NCI-H748 treated with DMSO at 0.1 percent for 48 hours (cell line): ENCODE results near the gene RHBDF1.
A peak's percentile ranks its signal among the peaks of the same experiment; 100 is the strongest.

Source experiments
- DNase-seq: peaks from one replicate; lab custom pipeline; 2025; lab: John Stamatoyannopoulos, UW

Gene RHBDF1

GRCh38 chr16:74747-75334 lies 2.4 kb upstream of the RHBDF1 start:
- DNase-seq, result no peak

GRCh38 chr16:74051-74746 lies 1.8 kb upstream of the RHBDF1 start:
- no peak for DNase-seq

DNA sequence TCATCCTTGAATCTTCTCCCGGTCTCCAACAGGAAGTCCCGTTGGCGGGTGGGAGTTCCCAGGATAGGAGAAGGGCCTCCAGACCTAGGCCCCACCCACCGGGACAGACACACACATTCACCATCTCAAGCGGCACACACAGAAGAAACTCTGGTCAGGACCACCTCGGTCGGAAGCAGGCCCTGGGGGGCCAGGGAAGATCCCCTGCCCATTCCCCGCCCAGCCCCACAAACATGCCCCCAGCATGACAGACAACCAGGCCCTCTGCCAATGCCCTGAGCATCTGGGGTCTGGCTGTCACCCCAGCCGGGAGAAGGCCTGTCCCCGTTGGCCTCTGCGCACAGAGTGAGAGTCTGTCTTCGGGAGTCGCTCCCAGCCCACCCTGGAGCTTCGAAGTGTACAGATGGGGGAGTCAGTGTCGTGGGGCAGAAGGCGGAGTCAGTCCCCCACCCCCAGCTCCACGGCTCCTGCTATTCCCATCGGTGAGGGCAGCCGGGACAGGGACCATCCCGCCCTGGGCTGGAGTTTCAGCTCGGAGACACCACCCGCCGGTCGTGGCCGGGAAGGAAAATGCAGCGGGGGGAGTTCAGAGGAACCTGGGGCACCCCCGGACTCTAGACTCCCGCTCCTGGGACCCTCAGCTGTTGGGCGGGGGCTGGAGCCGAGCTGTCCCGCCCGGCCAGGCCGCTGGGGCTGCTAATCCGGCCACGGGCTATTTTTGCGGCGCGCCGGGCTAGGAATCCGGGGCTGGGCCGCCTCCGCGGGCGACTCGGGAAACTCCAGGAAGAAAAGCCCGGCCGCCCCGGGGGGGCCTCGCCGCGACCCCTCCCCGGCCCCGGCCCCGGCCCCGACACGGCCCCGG lies 660 bp downstream of the RHBDF1 start:
- DNase-seq, result no peak

DNA sequence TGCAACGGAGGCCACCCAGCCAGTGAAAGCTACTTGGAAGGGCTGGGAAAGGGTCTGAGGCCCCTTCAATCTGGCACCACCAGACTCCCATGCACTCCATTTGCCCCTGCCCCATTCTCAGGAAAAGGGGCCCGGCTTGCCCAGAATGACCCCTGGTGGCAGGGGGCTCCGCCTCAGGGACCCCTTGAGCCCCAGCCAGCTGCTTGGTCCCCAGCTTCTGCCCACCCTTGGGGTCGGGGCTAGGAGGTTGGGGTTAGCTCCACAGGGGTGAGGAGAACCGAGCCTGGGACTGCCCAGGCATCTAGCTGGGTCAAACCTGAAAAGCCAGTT lies 1.3 kb downstream of the RHBDF1 start:
- DNase-seq, result no peak

GRCh38 chr16:69181-69580 lies 3.2 kb downstream of the RHBDF1 start:
- DNase-seq, result no peak

- no peak for DNase-seq
Observed at GRCh38 chr16:67884-68789, 4.3 kb downstream of the RHBDF1 start.

- no peak for DNase-seq
Observed at GRCh38 chr16:67183-67791, 5.1 kb downstream of the RHBDF1 start.

DNA sequence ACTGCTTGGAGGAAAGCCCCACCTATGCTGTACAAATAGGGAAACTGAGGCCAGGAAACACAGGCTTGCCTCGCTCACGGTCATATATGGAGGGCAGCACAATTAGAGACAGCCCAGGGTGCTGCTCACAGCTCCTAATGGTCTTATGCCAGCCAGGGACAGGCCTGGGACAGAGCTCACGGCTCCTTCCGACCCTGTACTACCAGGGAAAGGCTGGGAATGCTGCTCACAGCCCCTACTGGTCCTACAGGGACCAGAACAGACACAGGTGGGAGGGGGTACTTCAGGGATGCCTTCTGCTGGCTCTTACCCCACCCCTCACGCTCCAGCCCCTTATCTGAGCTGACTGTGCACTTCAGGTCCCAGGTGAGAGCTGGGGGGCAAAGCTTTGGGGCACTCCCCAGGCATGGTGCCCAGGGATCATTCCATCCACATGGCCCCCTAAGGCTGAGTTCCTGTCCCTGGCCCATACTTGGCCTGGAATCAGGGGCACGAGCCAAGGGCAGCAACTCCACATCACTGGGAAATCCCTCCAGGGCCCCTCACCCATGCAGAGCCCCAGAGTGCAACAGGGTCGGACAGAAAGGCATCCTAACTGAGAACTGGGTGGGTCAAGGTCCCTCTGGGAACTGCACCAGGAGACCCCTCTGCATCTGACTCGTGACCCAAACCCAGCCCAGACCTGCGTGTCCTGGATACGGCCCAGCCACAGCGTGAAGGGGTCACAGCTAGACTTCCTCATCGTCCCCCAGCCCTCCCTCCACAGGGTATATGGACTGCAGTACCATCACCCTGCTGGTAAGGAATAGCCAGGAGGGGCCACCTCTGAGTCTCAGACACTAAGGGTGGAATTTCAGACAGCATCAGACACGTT lies 5.9 kb downstream of the RHBDF1 start:
- no peak for DNase-seq

- DNase-seq, result peak; percentile 27
Observed at GRCh38 chr16:65745-66144, 6.7 kb downstream of the RHBDF1 start.

GRCh38 chr16:64914-65255 lies 7.5 kb downstream of the RHBDF1 start:
- no peak for DNase-seq

- DNase-seq, result no peak
Observed at GRCh38 chr16:63998-64913, 8.2 kb downstream of the RHBDF1 start.

DNA sequence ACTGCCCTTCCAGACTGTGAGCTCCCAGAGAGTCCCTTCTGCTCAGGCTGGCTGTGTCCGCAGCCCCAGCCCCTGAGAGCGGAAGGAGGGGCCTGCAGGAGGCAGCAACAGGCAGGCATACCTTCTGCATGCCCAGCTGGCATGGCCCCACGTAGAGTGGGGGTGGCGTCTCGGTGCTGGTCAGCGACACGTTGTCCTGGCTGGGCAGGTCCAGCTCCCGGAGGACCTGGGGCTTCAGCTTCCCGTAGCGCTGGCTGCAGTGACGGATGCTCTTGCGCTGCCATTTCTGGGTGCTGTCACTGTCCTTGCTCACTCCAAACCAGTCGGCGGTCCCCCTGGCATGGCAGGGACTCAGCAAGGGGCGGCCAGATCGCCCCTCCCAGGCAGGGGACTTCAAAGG lies 9.0 kb downstream of the RHBDF1 start:
- no peak for DNase-seq

DNA sequence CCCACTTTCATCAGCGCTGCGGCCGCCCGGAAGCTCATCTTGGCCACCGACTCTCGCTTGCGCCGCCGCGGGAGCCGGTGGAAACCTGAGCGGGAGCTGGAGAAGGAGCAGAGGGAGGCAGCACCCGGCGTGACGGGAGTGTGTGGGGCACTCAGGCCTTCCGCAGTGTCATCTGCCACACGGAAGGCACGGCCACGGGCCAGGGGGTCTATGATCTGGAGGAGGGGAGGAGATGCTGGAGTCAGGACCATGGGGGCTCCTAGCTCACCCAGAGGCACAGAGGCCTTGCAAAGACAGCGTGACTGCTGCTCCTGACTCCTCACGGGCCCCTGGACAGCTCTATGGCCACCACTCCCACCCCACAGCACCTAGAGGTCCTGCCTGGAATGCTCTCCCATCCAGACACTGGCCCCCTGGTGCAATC lies 9.5 kb downstream of the RHBDF1 start:
- no peak for DNase-seq

DNA sequence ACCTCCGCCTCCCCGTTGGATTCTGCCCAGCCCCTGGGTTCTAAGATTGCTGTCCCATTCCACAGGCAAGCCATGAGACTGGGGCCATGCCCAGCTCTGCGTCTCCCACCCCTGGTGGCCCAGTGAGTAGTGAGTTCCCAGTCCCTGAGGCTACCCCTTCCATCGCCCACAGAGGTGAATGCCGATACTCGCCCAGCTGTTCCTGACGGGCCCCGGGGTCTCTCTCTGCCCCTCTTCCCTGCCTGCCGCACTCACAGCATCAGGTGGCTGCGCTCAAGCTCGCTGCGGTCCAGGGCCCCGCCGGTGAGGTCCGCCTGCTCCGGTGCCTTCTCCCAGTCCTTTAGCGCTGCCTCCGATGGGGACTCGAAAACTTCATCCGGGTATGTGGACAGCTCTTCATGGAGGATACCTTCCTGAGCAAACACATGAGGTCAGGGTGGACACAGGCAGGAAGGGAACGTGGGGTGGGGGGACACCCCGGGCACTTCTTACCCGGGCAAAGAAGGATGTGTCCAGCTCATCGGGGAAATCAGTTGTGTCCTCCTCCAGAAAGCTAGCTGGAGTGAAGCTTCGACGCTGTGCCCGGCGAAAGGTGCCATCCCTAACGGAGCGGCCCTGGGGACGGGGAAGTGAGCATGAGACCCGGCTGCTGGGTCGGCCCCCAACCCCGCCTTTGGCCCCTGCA lies 10.0 kb downstream of the RHBDF1 start:
- no peak for DNase-seq

- no peak for DNase-seq
Observed at GRCh38 chr16:61879-62281, 10.6 kb downstream of the RHBDF1 start.

GRCh38 chr16:60929-61878 lies 11.2 kb downstream of the RHBDF1 start:
- DNase-seq, result no peak

GRCh38 chr16:60166-60565 lies 12.3 kb downstream of the RHBDF1 start:
- no peak for DNase-seq

DNA sequence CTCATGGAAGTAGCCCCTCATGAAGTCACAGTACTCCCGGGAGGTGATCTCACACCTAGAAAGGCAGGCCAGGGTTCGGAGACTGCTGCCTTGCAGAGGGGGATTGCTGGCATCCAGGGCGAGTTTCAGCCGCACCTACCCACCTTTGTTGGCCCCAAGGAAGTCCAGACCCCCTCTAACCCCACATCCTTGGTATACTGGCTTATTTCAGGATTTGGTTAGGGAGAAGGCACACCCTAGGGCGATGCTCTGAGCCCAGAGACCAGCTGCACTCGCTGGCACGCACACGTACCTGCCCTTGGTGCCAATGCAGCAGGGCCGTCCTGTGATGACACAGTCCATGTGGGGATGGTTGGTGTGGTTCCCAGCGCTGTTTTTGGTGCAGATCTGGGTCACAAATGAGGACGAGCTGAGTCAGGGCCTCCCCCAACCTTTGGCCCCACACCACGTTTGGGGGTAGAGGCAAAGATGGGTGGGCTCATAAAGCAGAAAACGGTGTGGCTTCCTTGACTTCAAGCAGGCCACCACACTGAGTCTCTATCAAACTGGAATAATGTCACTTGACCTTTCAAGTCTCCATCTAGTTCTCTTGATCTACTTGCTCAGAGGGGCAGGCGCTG lies 12.9 kb downstream of the RHBDF1 start:
- DNase-seq, result no peak
